ENCODE data around the gene LIN54. TPM values are rescaled to one million over a fixed set of nuclear protein-coding genes. Genes with fewer than 3 reads are reported as not detected.

The LIN54 gene
- total and polyA plus RNA-seq, 9 of the 15 experiments (the other 6 are each of a cell fraction or from before 2014, with no cell fraction given), result 2.2 to 22.5 (median 15.8) TPM

GRCh38 chr4:82984459-82984858, 26.2 kb downstream of the LIN54 start (continued):
- TF ChIP-seq ZBTB33 (CRISPR knock-in tag; IDR thresholded peaks at IDR 0.05) (peak; percentile 29; the same call in 1 of the 2 replicates), ZNF785 (CRISPR knock-in tag; IDR thresholded peaks at IDR 0.05) (no peak), SP1 (CRISPR knock-in tag; IDR thresholded peaks at IDR 0.05) (no peak), DACH1 (IDR thresholded peaks at IDR 0.05; ENCODE audit: partially characterized antibody) (no peak), ZNF407 (IDR thresholded peaks at IDR 0.05; ENCODE audit: low read depth) (no peak), ZNF609 (CRISPR knock-in tag; IDR thresholded peaks at IDR 0.05; ENCODE audit: borderline replicate concordance) (no peak), NFYB (IDR thresholded peaks at IDR 0.05; ENCODE audit: extremely low read depth, insufficient read length) (peak; percentile 48), ETS1 (conservative IDR thresholded peaks at IDR 0.05; ENCODE audit: control insufficient read depth, low read depth, low read length) (no peak), SAFB2 (IDR thresholded peaks at IDR 0.05; ENCODE audit: borderline replicate concordance, low read depth, low read length, severe bottlenecking) (no peak), CBX5 (IDR thresholded peaks at IDR 0.05; ENCODE audit: borderline replicate concordance, low read depth) (no peak), FOXJ2 (tag; IDR thresholded peaks at IDR 0.05) (peak; percentile 71; the same call in 1 of the 2 replicates), ZNF444 (CRISPR knock-in tag; IDR thresholded peaks at IDR 0.05) (no peak)
